Breast epithelium (tissue), 3 donors: Measurements from ENCODE around the gene FHOD3.

Experiments used
- POLR2AphosphoS5 ChIP-seq, 3 donors: sonication (generic); formaldehyde crosslinking; IDR thresholded peaks; one replicate each; pipeline ENCODE4 v1.6.1; 2017; ENCODE audit warnings: antibody characterized with exemption in 3 of 3
- TF ChIP-seq, protein P1 (sequence below), 3 donors: fragments of 450-650 bp; IDR thresholded peaks; one replicate each; pipeline ENCODE4 v1.5.1; 2016 to 2017; ENCODE audit warnings: antibody characterized with exemption in 3 of 3, mild to moderate bottlenecking in 3 of 3, moderate library complexity in 3 of 3

DNA sequence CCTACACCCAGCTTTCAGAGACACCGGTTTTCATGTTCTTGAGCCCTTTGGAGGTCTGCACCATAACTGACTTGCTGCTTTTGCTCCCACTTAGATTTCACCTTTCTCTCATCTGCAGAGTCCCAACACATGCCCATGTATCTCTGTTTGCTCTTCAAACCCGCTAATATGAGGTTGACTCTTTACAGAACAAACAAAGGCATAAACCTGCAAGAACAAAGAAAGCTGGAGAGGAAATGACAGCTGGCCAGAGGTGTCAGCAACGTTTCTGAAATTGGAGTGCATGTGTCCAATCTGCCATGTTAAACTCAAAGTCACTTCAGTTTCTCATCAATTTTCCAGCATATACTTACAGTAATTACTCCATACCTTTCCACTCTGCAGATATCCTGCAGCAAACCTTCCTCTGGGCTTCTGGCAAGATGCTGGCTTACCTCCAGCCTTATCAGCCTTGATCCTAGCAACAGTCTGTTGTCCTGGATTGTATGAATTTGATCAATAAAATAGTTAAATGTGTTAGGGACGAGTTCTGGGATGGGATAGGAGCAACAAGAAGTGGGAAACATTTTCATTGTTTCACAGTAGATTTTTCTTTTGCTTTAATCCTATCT, 157.4 kb downstream of the FHOD3 start:
- TF ChIP-seq, protein P1, sequence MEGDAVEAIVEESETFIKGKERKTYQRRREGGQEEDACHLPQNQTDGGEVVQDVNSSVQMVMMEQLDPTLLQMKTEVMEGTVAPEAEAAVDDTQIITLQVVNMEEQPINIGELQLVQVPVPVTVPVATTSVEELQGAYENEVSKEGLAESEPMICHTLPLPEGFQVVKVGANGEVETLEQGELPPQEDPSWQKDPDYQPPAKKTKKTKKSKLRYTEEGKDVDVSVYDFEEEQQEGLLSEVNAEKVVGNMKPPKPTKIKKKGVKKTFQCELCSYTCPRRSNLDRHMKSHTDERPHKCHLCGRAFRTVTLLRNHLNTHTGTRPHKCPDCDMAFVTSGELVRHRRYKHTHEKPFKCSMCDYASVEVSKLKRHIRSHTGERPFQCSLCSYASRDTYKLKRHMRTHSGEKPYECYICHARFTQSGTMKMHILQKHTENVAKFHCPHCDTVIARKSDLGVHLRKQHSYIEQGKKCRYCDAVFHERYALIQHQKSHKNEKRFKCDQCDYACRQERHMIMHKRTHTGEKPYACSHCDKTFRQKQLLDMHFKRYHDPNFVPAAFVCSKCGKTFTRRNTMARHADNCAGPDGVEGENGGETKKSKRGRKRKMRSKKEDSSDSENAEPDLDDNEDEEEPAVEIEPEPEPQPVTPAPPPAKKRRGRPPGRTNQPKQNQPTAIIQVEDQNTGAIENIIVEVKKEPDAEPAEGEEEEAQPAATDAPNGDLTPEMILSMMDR (IDR thresholded peaks at IDR 0.05): no peak
- no peak for TF ChIP-seq POLR2AphosphoS5 (IDR thresholded peaks at IDR 0.05)
